SK-N-SH treated with all-trans-retinoic acid at 6 μM for 48 hours (cell line): ENCODE results near the gene TRAK2.
"Not testable (repeated sequence)": the region's sequence is repeated elsewhere in the genome, so short reads cannot be mapped to it uniquely, and the experiment has no call there.

Experiments
- ARNTL ChIP-seq: fragments of 450-650 bp; formaldehyde crosslinking; IDR thresholded peaks from 2 replicates; pipeline ENCODE4 v1.5.0; 2020; ENCODE audit warnings: low read depth, mild to moderate bottlenecking, moderate library complexity, borderline replicate concordance
- PATZ1 ChIP-seq: fragments of 250-450 bp; sonication (Bioruptor Pico); IDR thresholded peaks from 2 replicates; pipeline ENCODE4 v1.8.0; 2020; ENCODE audit warnings: mild to moderate bottlenecking, moderate library complexity, borderline replicate concordance

- TF ChIP-seq ARNTL, PATZ1 (CRISPR knock-in tag): not testable (repeated sequence)
Measured at GRCh38 chr2:201430322-201430721, 20.9 kb downstream of the TRAK2 start.
